G401.6 (cell line): ENCODE results near the gene MKRN2.
"Not testable (repeated sequence)": the region's sequence is repeated elsewhere in the genome, so short reads cannot be mapped to it uniquely, and the experiment has no call there.

Experiments used
- FAIRE-seq: peaks from 2 replicates; lab custom pipeline; 2012; peaks lifted over from hg19 to GRCh38; lab: Jason Lieb, UNC

Gene MKRN2

DNA sequence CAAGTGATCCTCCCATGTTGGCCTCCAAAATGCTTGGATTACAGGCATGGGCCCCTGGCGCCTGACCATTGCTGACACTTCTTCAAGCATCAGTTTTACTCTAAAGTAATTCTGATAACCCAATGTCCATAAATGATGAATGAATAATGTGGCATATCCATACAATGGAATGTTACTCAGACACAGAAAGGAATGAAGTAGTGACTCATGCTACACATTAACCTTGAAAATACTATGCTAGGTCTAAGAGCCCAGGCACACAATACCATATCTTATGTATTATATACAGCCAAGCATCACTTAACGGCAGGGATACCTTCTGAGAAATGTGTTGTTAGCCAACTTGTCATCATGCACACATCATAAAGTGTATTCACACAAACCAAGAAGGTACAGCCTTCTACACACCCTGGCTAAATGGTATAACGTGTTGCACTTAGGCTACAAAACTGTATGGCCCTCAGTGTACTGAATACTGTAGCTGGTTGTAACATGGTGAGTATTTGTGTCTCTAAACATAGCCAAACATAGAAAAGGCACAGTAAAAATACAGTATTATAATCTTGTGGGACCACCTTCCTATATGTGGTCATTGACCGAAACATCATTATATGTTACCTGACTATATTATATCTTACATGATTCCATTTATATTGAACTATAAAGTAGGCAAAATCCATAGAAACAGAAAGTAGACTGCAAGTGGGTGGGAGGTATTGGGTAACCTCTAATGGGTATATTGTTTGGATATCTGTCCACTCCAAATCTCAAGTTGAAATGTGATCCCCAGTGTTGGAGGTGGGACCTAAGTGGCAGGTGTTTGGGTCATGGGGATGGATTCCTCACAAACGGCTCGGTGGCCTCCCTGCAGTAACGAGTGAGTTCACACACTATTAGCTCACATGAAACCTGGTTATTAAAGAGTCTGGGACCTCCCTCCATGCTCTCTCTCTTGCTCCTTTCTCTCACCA, 31.4 kb downstream of the MKRN2 start:
- no peak for FAIRE-seq

- FAIRE-seq: no peak
These were observed 33.2 kb downstream of the MKRN2 start for GRCh38 chr3:12590096-12590495.

DNA sequence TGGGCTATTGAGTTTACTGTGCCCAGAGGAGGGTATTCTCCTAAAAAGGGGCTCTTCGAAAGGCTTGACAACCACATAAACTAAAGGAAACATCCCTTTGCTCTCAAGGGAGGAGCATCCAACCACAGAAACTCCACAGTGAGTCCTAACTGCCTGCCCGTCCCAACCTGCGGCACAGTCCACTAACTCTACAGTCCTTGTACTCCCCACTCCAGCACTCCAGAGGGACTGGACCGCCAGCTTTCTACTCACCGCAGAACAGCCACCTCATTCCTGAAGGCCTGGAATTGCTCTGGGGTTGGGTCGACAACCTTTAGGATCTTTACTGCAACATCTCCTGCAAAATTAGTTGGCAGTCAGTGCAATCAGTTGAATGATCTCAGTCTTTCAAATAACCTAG, 34.6 kb downstream of the MKRN2 start:
- no peak for FAIRE-seq

DNA sequence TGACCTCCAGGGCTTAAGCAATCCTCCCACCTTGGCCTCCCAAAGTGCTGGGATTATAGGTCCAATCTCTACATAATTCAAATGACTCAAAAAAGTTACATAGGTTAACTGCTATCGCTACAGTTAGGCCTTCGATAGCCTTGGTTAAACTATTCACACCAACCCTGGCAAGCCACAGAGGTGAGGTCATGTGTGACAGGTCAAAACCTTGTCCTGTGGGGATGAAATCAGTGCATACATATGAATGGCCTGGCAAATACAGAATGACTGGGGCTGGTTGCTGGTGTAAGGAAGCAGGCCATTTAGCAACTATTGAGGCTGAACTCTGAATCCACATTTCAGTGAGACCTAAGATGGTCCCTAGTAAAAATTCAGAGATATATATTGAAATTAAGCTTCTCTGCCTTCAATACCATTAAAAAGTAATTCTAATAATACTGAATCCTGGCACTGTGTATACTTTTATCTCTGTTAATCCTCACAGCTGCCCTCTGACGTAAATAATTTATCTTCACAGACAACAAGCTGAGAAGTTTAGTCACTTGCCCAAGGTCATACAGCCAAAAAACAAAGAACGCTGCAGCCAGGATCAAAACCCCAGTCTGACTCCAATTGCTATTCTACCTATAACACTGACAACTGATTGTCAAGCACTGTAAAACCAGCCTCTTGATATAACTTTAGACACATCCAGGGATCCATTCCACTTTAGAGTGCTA, 35.3 kb downstream of the MKRN2 start:
- no peak for FAIRE-seq

DNA sequence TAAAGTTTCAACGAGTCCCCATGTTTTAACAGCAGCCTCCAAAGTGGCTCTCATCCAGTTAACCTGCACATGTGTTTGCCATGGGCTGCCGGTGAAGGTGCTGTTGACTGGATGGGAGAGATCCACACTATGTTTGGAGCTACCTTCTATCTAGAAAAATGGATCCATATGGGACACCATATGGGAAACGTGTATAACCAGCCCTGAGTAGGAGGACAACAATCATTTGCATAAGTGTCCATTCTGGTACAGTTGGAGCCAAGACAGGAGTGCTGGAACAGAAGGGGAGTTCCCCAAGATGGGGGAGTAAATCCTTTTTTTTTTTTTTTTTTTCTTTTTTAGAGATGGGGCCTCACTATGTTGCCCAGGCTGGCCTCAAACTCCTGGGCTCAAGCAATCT, 36.6 kb downstream of the MKRN2 start:
- FAIRE-seq: no peak

- FAIRE-seq: no peak
These were observed 42.0 kb downstream of the MKRN2 start for GRCh38 chr3:12598890-12599289.

GRCh38 chr3:12601072-12601471, 44.2 kb downstream of the MKRN2 start:
- no peak for FAIRE-seq

- FAIRE-seq: no peak
These were observed 47.1 kb downstream of the MKRN2 start for GRCh38 chr3:12603969-12604368.

GRCh38 chr3:12608376-12608775, 51.5 kb downstream of the MKRN2 start:
- no peak for FAIRE-seq

DNA sequence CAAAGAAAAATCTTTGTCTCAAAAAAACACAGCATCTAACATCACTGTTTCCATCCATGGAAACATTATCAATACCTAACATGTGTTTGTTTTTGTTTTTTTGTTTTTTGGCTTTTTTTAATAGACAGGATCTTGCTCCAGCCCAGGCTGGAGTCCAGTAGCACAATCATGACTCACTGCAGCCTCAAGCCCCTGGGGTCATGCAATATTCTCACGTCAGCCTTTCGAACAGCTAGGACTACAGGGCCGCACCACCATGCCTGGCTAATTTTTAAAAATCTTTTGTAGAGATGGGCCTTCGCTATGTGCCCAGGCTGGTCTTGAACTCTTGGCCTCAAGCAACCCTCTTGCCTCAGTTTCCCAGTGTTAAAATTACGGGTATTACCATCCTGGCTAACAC, 54.2 kb downstream of the MKRN2 start:
- no peak for FAIRE-seq

DNA sequence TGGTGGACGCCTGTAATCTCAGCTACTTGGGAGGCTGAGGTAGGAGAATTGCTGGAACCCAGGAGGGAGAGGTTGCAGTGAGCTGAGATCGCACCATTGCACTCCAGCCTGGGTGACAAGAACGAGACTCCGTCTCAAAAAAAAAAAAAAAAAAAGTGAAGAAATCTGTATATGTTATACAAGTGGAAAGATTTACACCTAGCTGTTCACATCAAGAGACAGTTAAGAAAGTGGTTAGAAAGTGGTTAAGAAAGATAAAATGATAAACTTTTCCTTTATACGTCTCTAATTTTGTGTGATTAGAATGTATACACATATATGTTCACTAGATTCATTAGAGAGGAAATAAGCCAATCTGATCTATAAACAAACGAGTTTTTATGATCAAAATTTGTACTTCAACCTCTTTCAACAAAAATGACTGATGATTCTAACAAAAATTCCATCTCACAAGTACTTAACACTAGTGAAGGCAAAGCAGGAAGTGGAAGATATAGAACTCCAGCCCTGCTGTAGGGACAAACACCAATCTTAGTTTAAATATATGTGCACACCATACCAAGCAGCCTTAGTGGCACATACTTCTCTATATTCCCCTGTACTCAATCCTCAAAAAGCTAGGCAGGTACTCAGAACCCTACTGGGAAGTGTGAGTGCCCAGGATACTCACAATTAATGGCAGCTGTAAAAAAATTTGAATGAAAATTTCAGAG, 55.8 kb downstream of the MKRN2 start:
- FAIRE-seq: no peak

DNA sequence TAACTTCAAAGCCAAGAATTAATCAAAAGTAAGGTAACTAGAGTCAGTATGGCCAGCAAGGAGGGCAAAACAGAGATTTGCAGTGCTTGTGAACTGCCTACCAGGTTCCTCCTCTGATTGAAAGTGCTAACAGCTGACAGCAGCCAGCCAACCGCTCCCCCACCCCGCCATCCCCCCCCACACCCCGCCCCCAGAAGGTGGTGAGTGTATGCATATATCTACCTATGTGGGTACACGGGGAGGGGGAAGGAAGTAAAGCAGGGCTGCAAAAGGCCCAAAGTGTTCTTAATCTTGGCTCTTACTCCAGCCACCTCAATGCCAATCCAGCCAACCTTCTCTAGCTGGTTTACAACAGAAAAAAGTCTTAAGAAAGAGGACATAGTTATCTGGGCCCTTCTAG, 56.4 kb downstream of the MKRN2 start:
- no peak for FAIRE-seq

- FAIRE-seq: no peak
These were observed 58.4 kb downstream of the MKRN2 start for GRCh38 chr3:12615266-12615665.

DNA sequence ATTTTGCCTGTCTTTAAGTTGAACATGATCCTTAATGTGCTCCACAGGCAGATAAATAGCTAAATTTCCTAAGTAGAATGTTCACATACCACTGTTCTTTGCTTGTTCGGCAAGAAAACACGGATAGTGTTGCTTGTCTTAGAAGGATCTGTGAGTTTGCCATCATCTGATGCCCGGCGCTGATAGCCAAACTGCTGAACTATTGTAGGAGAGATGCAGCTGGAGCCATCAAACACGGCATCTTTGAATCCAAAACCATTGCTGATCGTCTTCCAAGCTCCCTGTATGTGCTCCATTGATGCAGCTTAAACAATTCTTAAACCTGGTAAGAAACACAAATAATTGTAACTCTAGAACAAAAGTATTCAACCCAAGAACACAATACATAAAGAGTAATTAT, 61.5 kb downstream of the MKRN2 start:
- FAIRE-seq: no peak

DNA sequence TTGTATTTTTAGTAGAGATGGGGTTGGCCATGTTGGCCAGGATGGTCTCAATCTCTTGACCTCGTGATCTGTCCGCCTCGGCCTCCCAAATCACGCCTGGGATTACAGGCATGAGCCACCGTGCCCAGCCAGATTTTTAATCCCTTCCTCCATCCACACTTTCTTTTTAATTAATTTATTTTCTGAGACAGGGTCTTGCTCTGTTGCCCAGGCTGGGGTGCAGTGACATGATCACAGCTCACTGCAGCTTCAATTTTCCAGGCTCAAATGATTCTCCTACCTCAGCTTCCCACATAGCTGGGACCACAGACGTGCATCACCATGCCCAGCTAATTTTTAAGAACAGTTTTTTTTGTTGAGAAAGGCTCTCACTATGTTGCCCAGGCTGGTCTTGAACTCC, 63.4 kb downstream of the MKRN2 start:
- no peak for FAIRE-seq

DNA sequence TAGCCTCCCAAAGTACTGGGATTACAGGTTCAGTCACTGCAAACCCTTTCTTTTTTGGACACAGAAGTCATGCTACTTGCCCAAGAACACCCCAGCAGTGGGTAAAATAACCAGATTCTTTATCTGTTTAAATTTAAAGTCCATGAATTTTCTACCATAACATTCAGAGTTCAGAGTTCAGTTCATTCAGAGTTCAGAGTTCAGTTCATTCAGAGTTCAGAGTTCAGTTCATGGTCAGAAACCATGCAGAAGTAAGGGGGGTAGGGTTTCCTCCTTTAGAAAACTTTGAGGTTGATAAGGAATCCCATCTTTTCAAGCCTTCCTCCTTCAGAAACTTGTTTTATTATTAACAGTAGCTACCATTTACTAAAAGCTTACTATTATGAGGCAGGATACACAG, 63.8 kb downstream of the MKRN2 start:
- no peak for FAIRE-seq

DNA sequence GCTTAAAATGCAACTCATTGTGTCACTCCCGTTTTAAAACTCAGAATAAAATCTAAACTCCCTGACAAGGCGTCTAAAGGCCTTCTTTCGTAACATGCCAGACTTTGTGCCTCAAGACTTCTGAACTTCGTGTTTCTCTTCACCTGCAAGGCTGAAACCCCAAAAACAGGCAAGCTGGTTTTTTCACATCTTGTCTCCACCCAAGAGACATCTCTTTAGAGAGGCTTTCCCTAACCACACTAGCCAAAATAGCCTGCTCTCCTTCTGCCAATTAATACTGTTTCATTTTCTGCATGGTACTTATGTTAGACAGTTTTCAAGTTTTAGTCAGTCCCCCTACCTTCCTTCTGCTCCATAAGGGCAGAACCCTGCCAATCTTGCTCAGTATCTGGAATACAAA, 65.4 kb downstream of the MKRN2 start:
- FAIRE-seq: no peak

- no peak for FAIRE-seq
These were observed 67.2 kb downstream of the MKRN2 start for GRCh38 chr3:12624056-12624455.

- FAIRE-seq: not testable (repeated sequence)
These were observed 68.1 kb downstream of the MKRN2 start for GRCh38 chr3:12624964-12625363.

- FAIRE-seq: no peak
These were observed 70.5 kb downstream of the MKRN2 start for GRCh38 chr3:12627370-12627769.

- no peak for FAIRE-seq
These were observed 71.9 kb downstream of the MKRN2 start for GRCh38 chr3:12628813-12629212.

DNA sequence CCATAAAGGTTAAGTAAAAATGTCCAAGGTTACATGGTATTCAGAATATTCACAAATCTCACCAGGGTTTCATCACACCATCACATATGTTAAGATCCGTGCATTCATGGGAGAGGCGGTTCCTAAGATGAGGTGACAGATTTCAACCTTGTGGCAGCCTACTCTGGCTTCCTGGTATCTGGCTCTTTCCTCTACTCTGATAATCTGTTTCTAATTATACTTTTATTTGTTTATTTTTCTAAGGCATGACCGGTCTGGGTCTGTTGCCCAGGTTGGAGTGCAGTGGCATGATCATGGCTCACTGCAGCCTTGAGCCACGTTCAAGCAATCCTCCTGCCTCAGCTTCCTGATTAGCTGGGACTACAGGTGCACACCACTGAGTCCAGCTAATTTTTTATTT, 72.7 kb downstream of the MKRN2 start:
- no peak for FAIRE-seq

DNA sequence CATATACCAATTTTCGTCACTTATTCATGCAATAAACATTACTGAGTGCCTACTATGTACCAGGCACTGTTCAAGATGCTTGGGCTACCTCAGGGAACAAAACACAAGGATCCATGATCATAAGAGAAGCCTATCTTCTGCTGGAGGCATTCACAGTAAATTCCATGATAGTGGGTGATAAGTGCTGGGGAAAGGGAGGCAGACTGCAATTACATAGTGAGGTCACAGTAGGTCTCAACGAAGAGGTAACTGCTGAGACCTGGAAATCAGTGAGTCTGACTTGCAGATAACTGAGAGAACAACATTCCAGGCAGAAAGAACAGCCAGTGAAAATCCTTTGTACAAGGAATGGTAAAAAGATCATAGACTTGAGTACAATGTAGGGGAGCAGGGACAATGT, 73.4 kb downstream of the MKRN2 start:
- FAIRE-seq: no peak
